HL-60/S4 treated with phorbol 12-myristate 13-acetate at 8.2 ng/mL for 4 days and 3 days (cell line): ENCODE data around the gene AHCYL2.
"Not testable (repeated sequence)": the region's sequence is repeated elsewhere in the genome, so short reads cannot be mapped to it uniquely, and the experiment has no call there.

ENCODE experiments used
- in situ Hi-C: fragments of 300-500 bp; cut with MboI; formaldehyde crosslinking; loops from 2 replicates; pipeline ENCODE4 v1.15.0; 2022; ENCODE audit warnings: low sequenced_read_pairs

Gene AHCYL2

GRCh38 chr7:129471402-129471827 lies 246.6 kb downstream of the AHCYL2 start:
- in situ Hi-C loops, result loop anchor here (25.0 kb wide), 1 partner anchor 109 kb away; no protein-coding TSS in a partner anchor

GRCh38 chr7:129475931-129476330 lies 251.1 kb downstream of the AHCYL2 start:
- in situ Hi-C loops, result not testable (repeated sequence)

- in situ Hi-C loops, result not testable (repeated sequence)
Measured at GRCh38 chr7:129476398-129476797, 251.6 kb downstream of the AHCYL2 start.
